Measurements from ENCODE around the gene TWIST2. TPM values are rescaled to one million over a fixed set of nuclear protein-coding genes. Genes with fewer than 3 reads are reported as not detected.

Gene TWIST2
- total RNA-seq, 2 donors from 2014 or later = 23.5 to 52.9 TPM

DNA sequence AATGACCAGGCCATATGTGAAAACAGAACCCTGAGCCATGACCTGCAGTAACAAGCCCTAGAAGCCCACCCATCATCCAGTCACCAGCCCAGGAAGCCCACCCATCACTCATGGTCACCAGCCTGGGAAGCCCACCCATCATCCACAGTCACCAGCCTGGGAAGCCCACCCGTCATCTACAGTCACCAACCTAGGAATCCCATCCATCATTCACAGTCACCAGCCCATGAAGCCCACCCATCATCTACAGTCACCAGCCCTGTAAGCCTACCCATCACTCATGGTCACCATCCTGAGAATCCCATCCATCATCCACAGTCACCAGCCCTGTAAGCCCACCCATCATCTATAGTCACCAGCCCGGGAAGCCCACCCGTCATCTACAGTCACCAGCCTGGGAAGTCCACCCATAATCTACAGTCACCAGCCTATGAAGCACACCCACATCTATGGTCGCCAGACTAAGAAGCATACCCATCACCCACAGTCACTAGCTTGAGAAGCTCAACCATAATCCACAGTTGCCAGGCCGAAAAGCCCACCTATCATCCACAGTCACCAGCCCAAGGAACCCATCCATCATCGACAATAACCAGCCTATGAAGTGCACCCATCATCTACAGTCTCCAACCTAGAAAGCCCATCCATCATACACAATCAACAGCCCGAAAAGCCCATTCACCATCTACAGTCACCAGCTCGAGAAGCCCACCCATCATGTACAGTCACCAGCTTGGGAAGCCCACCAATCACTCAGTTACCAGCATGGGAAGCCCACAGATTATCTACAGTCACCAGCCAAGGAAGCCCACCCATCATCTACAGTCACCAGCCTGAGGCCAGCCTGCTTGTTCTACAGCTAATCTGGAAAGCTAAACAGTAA lies 91.9 kb downstream of the TWIST2 start:
- 97% methylated on average over 8 of the region's 8 CpGs for WGBS
- TF ChIP-seq, protein P1, sequence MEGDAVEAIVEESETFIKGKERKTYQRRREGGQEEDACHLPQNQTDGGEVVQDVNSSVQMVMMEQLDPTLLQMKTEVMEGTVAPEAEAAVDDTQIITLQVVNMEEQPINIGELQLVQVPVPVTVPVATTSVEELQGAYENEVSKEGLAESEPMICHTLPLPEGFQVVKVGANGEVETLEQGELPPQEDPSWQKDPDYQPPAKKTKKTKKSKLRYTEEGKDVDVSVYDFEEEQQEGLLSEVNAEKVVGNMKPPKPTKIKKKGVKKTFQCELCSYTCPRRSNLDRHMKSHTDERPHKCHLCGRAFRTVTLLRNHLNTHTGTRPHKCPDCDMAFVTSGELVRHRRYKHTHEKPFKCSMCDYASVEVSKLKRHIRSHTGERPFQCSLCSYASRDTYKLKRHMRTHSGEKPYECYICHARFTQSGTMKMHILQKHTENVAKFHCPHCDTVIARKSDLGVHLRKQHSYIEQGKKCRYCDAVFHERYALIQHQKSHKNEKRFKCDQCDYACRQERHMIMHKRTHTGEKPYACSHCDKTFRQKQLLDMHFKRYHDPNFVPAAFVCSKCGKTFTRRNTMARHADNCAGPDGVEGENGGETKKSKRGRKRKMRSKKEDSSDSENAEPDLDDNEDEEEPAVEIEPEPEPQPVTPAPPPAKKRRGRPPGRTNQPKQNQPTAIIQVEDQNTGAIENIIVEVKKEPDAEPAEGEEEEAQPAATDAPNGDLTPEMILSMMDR (IDR thresholded peaks at IDR 0.05) = no peak
- TF ChIP-seq POLR2AphosphoS5 (IDR thresholded peaks at IDR 0.05) (no peak), POLR2A (IDR thresholded peaks at IDR 0.05) (no peak)
- H3K4me1 ChIP-seq (replicated peaks) = no peaks in the 10 kb centered on the region
- intact Hi-C loops (cut with DNase I) = loop anchor here (10.0 kb wide), 1 partner anchor 155 kb away; no protein-coding TSS in a partner anchor
- H3K4me3 ChIP-seq = no peak overlapping the region
- H3K27ac ChIP-seq = no peak overlapping the region
- H3K9me3 ChIP-seq = no peaks in the 10 kb centered on the region
- DNase-seq (ENCODE audit: low spot score) = no peak
- H3K36me3 ChIP-seq = no peaks in the 10 kb centered on the region
- no peaks in the 10 kb centered on the region for H3K27me3 ChIP-seq (replicated peaks; ENCODE audit: insufficient read depth)

DNA sequence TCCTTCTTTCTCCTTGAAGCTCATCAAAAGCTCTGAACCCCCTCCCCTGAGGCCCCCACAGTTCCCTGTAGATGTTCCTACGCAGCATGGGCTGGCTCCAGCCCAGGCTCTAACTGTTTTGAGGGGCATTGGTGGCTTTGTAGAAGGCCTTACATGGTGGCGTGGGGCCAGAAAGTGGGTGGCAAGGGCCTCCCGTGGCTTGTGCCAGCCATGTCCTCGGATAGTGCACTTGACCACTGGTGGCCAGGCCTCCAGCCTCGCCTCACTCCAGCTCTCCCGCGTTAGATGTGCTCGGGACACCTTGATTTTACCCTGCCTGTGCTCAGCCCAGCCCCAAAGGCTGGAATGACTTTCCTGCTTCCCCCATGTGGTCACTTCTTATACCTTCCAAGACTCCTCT lies 92.9 kb downstream of the TWIST2 start:
- TF ChIP-seq POLR2A (IDR thresholded peaks at IDR 0.05) = no peak
- no peak for TF ChIP-seq POLR2AphosphoS5 (IDR thresholded peaks at IDR 0.05)
- TF ChIP-seq, protein P1 (IDR thresholded peaks at IDR 0.05) = no peak
- 96% methylated on average over 8 of the region's 8 CpGs for WGBS
- H3K27me3 ChIP-seq (replicated peaks; ENCODE audit: insufficient read depth) = no peaks in the 10 kb centered on the region
- no peak overlapping the region for H3K4me3 ChIP-seq
- intact Hi-C loops (cut with DNase I) = loop anchor here (10.0 kb wide), 1 partner anchor 156 kb away; no protein-coding TSS in a partner anchor
- no peaks in the 10 kb centered on the region for H3K4me1 ChIP-seq (replicated peaks)
- DNase-seq (ENCODE audit: low spot score) = no peak
- H3K27ac ChIP-seq = no peak overlapping the region
- no peaks in the 10 kb centered on the region for H3K9me3 ChIP-seq
- no peaks in the 10 kb centered on the region for H3K36me3 ChIP-seq

DNA sequence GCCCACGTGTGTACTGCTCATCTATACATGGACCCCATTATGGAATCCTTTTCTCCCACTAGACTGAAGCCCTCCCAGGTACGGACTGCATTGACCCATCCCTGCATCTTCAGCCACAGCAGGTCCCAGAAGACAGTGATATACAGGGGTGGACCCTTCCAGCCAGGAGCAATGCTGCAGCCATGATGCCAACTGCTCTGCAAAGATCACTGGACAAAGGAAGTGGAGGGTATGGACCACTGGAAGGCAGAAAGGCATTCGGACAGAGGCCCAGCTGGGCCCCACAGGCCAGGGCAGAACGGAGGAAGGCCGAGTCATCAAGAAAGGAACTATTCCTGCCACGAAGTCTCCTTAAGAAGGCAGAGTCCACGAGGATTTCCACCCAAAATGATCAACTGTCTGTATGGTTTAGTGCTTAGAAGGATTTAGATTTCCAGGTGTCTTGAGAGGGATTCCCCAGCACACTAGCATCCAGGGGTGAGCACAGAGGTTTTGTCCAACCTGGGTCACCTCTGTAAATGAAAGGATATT lies 93.4 kb downstream of the TWIST2 start:
- no peak overlapping the region for H3K4me3 ChIP-seq
- H3K27me3 ChIP-seq (replicated peaks; ENCODE audit: insufficient read depth) = no peaks in the 10 kb centered on the region
- DNase-seq (ENCODE audit: low spot score) = no peak
- H3K27ac ChIP-seq = no peak overlapping the region
- no peaks in the 10 kb centered on the region for H3K4me1 ChIP-seq (replicated peaks)
- no peaks in the 10 kb centered on the region for H3K36me3 ChIP-seq
- H3K9me3 ChIP-seq = no peaks in the 10 kb centered on the region
- TF ChIP-seq, protein P1 (IDR thresholded peaks at IDR 0.05) = no peak
- no peak for TF ChIP-seq POLR2AphosphoS5 (IDR thresholded peaks at IDR 0.05)
- no peak for TF ChIP-seq POLR2A (IDR thresholded peaks at IDR 0.05)
- WGBS = 91% methylated on average over 7 of the region's 7 CpGs
- intact Hi-C loops (cut with DNase I) = loop anchor here (10.0 kb wide), 1 partner anchor 157 kb away; no protein-coding TSS in a partner anchor

DNA sequence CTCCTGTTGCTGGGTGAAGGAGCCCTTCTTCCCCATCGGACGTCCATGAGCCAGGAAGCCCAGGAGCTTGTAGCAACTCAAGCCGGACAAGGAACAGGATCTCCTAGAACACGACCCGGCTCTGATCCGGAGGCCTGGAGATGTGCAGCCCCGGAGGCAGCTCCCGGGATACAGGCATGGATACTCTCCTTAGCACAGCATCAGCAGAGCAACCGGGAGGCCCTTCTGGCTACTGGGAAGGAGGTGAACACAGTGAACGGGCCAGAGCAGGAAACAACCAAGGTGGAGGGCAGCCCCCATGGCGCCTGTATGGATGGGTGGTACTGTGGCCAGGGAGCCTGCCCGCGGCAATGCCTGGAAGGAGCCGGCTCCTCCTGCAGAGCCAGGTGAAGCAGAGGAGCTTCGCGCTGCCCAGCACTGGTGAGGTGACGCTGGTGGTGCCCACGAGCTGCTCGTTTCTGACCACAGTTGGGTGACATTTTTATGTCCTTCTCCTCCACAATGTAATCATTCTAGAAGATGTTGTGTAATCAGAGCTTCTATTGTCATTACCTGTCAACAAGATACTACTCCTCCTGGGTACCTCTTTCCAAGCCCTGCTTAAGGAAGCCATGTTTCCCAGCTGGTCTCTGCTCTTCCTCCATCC lies 94.3 kb downstream of the TWIST2 start:
- H3K4me3 ChIP-seq = no peak overlapping the region
- no peaks in the 10 kb centered on the region for H3K36me3 ChIP-seq
- no peak for DNase-seq (ENCODE audit: low spot score)
- intact Hi-C loops (cut with DNase I) = loop anchor here (10.0 kb wide), 1 partner anchor 157 kb away; no protein-coding TSS in a partner anchor
- no peaks in the 10 kb centered on the region for H3K27me3 ChIP-seq (replicated peaks; ENCODE audit: insufficient read depth)
- no peaks in the 10 kb centered on the region for H3K9me3 ChIP-seq
- no peaks in the 10 kb centered on the region for H3K4me1 ChIP-seq (replicated peaks)
- 91% methylated on average over 14 of the region's 19 CpGs for WGBS
- no peak overlapping the region for H3K27ac ChIP-seq
- no peak for TF ChIP-seq POLR2A (IDR thresholded peaks at IDR 0.05)
- TF ChIP-seq, protein P1 (IDR thresholded peaks at IDR 0.05) = no peak
- TF ChIP-seq POLR2AphosphoS5 (IDR thresholded peaks at IDR 0.05) = no peak

Data from prostate gland (tissue), 2 donors.